ENCODE measurements around the gene C19orf47.

DNA sequence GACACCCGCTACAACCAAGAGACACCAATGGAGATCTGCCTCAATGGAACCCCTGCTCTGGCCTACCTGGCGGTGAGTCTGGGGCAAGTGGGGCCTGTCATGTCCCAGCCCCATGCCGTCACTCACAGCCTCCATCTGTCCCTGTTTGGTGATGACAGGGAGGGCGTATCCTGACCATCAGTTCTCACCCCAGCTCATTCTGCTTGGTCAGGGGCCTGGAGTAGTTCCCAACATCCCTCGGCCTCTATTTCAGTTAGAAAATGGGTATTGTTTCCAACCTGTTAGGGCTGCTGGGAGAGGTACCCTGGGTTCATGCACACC is 23.6 kb upstream of the C19orf47 start:
- TF ChIP-seq, protein P1, sequence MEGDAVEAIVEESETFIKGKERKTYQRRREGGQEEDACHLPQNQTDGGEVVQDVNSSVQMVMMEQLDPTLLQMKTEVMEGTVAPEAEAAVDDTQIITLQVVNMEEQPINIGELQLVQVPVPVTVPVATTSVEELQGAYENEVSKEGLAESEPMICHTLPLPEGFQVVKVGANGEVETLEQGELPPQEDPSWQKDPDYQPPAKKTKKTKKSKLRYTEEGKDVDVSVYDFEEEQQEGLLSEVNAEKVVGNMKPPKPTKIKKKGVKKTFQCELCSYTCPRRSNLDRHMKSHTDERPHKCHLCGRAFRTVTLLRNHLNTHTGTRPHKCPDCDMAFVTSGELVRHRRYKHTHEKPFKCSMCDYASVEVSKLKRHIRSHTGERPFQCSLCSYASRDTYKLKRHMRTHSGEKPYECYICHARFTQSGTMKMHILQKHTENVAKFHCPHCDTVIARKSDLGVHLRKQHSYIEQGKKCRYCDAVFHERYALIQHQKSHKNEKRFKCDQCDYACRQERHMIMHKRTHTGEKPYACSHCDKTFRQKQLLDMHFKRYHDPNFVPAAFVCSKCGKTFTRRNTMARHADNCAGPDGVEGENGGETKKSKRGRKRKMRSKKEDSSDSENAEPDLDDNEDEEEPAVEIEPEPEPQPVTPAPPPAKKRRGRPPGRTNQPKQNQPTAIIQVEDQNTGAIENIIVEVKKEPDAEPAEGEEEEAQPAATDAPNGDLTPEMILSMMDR (IDR thresholded peaks at IDR 0.05) = no peak
- TF ChIP-seq POLR2A (IDR thresholded peaks at IDR 0.05) (no peak), POLR2AphosphoS5 (IDR thresholded peaks at IDR 0.05) (no peak), EP300 (IDR thresholded peaks at IDR 0.05; ENCODE audit: low read depth) (no peak)
